Right atrium auricular region (tissue), 2 donors: ENCODE measurements around the gene AHI1. TPM values are rescaled to one million over a fixed set of nuclear protein-coding genes. Genes with fewer than 3 reads are reported as not detected.
"Not testable (repeated sequence)": the region's sequence is repeated elsewhere in the genome, so short reads cannot be mapped to it uniquely, and the experiment has no call there.

ENCODE experiments used
- DNase-seq: peaks from one replicate; pipeline ENCODE4 v3.0.0-alpha.2; 2019; ENCODE audit warnings: low spot score
- H3K27ac ChIP-seq, 2 donors: fragments of 200-600 bp; sonication (generic); 1 replicate in 1 of 2; 2 replicates in 1 of 2; pipeline ENCODE4 v1.5.1; 2016 to 2019
- H3K27me3 ChIP-seq, 2 donors: fragments of 200-600 bp; sonication (generic); one replicate each; pipeline versions ENCODE4 v1.5.1 to v1.6.0; 2017 to 2019
- H3K36me3 ChIP-seq: fragments of 200-600 bp; sonication (generic); one replicate; pipeline ENCODE4 v1.5.1; 2016
- H3K4me1 ChIP-seq, 2 donors: fragments of 200-600 bp; sonication (generic); one replicate each; pipeline versions ENCODE4 v1.5.1 to v1.6.0; 2017 to 2019
- H3K4me3 ChIP-seq, 2 donors: fragments of 200-600 bp; sonication (generic); 1 replicate in 1 of 2; 2 replicates in 1 of 2; pipeline ENCODE4 v1.5.1; 2017 to 2019; ENCODE audit warnings: mild to moderate bottlenecking in 1 of 2, moderate library complexity in 1 of 2
- H3K9me3 ChIP-seq, 2 donors: fragments of 200-600 bp; sonication (generic); one replicate each; pipeline ENCODE4 v1.5.1; 2019
- CTCF ChIP-seq, 2 donors: fragments of 200-600 bp; sonication (generic); IDR thresholded peaks; one replicate each; pipeline ENCODE4 v1.5.1; 2019; ENCODE audit warnings: antibody characterized with exemption in 2 of 2
- total RNA-seq, 2 donors: library from RNA; depleted of rRNA; stranded (reverse); fragments of >200 nt; gene quantifications; one replicate each; pipeline ENCODE4 v1.1.0, GENCODE V29; 2016

AHI1 gene
- total RNA-seq, 2 donors from 2014 or later: 8.5 to 10.2 TPM

GRCh38 chr6:135380793-135381192 is 116.7 kb downstream of the AHI1 start:
- H3K4me1 ChIP-seq: no peaks in the 10 kb centered on the region
- no peak overlapping the region for H3K4me3 ChIP-seq
- no peak for DNase-seq
- H3K27me3 ChIP-seq: no peaks in the 10 kb centered on the region
- H3K36me3 ChIP-seq: no peaks in the 10 kb centered on the region
- no peak overlapping the region for H3K27ac ChIP-seq
- H3K9me3 ChIP-seq: no peaks in the 10 kb centered on the region
- TF ChIP-seq CTCF (IDR thresholded peaks at IDR 0.05): no peak

GRCh38 chr6:135379647-135380046 is 117.9 kb downstream of the AHI1 start:
- Histone ChIP-seq H3K9me3 (no peaks in the 10 kb centered on the region), H3K27ac (no peak overlapping the region), H3K4me1 (no peaks in the 10 kb centered on the region), H3K36me3 (no peaks in the 10 kb centered on the region), H3K27me3 (no peaks in the 10 kb centered on the region), H3K4me3 (no peak overlapping the region)
- TF ChIP-seq CTCF (IDR thresholded peaks at IDR 0.05): no peak
- DNase-seq: no peak

- Histone ChIP-seq H3K27me3 (no peaks in the 10 kb centered on the region), H3K4me3 (no peak overlapping the region), H3K9me3 (no peaks in the 10 kb centered on the region), H3K27ac (no peak overlapping the region), H3K4me1 (no peaks in the 10 kb centered on the region), H3K36me3 (no peaks in the 10 kb centered on the region)
- DNase-seq: no peak
- TF ChIP-seq CTCF (IDR thresholded peaks at IDR 0.05): no peak
These were observed 124.8 kb downstream of the AHI1 start for GRCh38 chr6:135372758-135373157.

- H3K9me3 ChIP-seq, DNase-seq: not testable (repeated sequence)
These were observed 133.9 kb downstream of the AHI1 start for GRCh38 chr6:135363622-135364021.

GRCh38 chr6:135362124-135362523 is 135.4 kb downstream of the AHI1 start:
- Histone ChIP-seq H3K4me1 (no peaks in the 10 kb centered on the region), H3K9me3 (no peaks in the 10 kb centered on the region), H3K36me3 (no peaks in the 10 kb centered on the region), H3K4me3 (no peak overlapping the region), H3K27ac (no peak overlapping the region), H3K27me3 (no peaks in the 10 kb centered on the region)
- no peak for TF ChIP-seq CTCF (IDR thresholded peaks at IDR 0.05)
- DNase-seq: no peak

More at GRCh38 chr6:135363622-135364021, 133.9 kb downstream of the AHI1 start:
- H3K4me1 ChIP-seq, H3K27ac ChIP-seq, H3K4me3 ChIP-seq, H3K36me3 ChIP-seq, H3K27me3 ChIP-seq: not testable (repeated sequence)

- DNase-seq: no peak
- Histone ChIP-seq H3K36me3 (no peaks in the 10 kb centered on the region), H3K27ac (no peak overlapping the region)
These were observed 137.3 kb downstream of the AHI1 start for GRCh38 chr6:135360222-135360621.

More at GRCh38 chr6:135360222-135360621, 137.3 kb downstream of the AHI1 start:
- H3K4me1 ChIP-seq: no peaks in the 10 kb centered on the region
- no peak for TF ChIP-seq CTCF (IDR thresholded peaks at IDR 0.05)
- no peaks in the 10 kb centered on the region for H3K9me3 ChIP-seq
- H3K4me3 ChIP-seq: no peak overlapping the region
- H3K27me3 ChIP-seq: no peaks in the 10 kb centered on the region
